K562 (cell line): Measurements from ENCODE around the gene BCAS3. TPM values are rescaled to one million over a fixed set of nuclear protein-coding genes. Genes with fewer than 3 reads are reported as not detected.

Source experiments
- ATAC-seq: fragments of 200-7000 bp; cut with Tn5 transposase; 3 replicates; pipeline ENCODE4 v1.9.1; 2020; ENCODE audit warnings: moderate library complexity
- BruUV-seq: library from RNA; stranded (reverse); fragments of 400-500 nt; replicated peaks from 2 replicates; lab custom pipeline; 2021; lab: Mats Ljungman, UMichigan
- CTCF ChIA-PET: fragments of 300-600 bp; formaldehyde crosslinking; extraction: SDS; loops from one replicate; lab custom pipeline; 2021; ENCODE audit warnings: low intra/inter-chr PET ratio; lab: Yijun Ruan, JAX
- POLR2A ChIA-PET: fragments of 300-600, 350-650 bp; sonication (Branson Sonifier 250); formaldehyde crosslinking; extraction: SDS; loops from one replicate; lab custom pipeline; 2021; ENCODE audit warnings: antibody characterized with exemption, inconsistent platforms; lab: Yijun Ruan, JAX
- DNase-seq, 4 experiments: peaks; one replicate each; pipeline versions ENCODE4 v3.0.0 to v3.0.0-alpha.2; 2011 to 2018; ENCODE audit warnings: low spot score in 3 of 4, mixed read lengths in 3 of 4; ENCODE audit errors: extremely low read depth in 1 of 4
- FAIRE-seq: peaks from 2 replicates; lab custom pipeline; 2011; peaks lifted over from hg19 to GRCh38; lab: Jason Lieb, UNC
- H2AFZ ChIP-seq: 2 replicates; pipeline ENCODE4 v1.6.0; 2011; ENCODE audit warnings: low read depth, low read length, control low read depth, inconsistent platforms
- H3K27ac ChIP-seq: fragments of 200-600 bp; 3 replicates; pipeline ENCODE4 v1.8.0; 2011; ENCODE audit warnings: low read depth, mild to moderate bottlenecking, control low read depth, inconsistent platforms, low read length, moderate library complexity, mixed read lengths; ENCODE audit errors: extremely low read depth
- H3K27me3 ChIP-seq, 2 experiments: fragments of 300-600 bp in 1 of 2; 2 replicates in 1 of 2; 3 replicates in 1 of 2; pipeline versions ENCODE4 v1.6.0 to v1.8.0; 2011; ENCODE audit warnings: inconsistent platforms in 2 of 2, low read length in 2 of 2, mild to moderate bottlenecking in 1 of 2, mixed read lengths in 1 of 2, moderate library complexity in 1 of 2; ENCODE audit not compliant: control insufficient read depth in 2 of 2, insufficient read depth in 2 of 2
- H3K36me3 ChIP-seq: fragments of 300-600 bp; 3 replicates; pipeline ENCODE4 v1.8.0; 2011; ENCODE audit warnings: mild to moderate bottlenecking, low read length, inconsistent platforms; ENCODE audit not compliant: control insufficient read depth, insufficient read depth
- H3K4me1 ChIP-seq, 2 experiments: fragments of 200-600 bp in 1 of 2; replicated peaks in 1 of 2; 2 replicates in 1 of 2; 3 replicates in 1 of 2; pipeline versions ENCODE4 v1.5.1 to v1.8.0; 2011; ENCODE audit warnings: inconsistent platforms in 2 of 2, low read length in 2 of 2, mild to moderate bottlenecking in 1 of 2, mixed read lengths in 1 of 2, moderate library complexity in 1 of 2; ENCODE audit not compliant: control insufficient read depth in 2 of 2, insufficient read depth in 2 of 2
- H3K4me2 ChIP-seq: 2 replicates; pipeline ENCODE4 v1.6.1; 2011; ENCODE audit warnings: low read length, control low read depth, inconsistent platforms, mixed read lengths; ENCODE audit not compliant: insufficient read depth
- H3K4me3 ChIP-seq: fragments of 200-600 bp; sonication (generic), shearing (Covaris generic); 2 replicates; pipeline ENCODE4 v1.5.1; 2016; ENCODE audit warnings: control low read depth, inconsistent platforms
- H3K79me2 ChIP-seq: fragments of 200-600 bp; 3 replicates; pipeline ENCODE4 v1.8.0; 2011; ENCODE audit warnings: low read length, inconsistent platforms; ENCODE audit not compliant: control insufficient read depth, insufficient read depth
- H3K9ac ChIP-seq, 2 experiments: 2 replicates each; pipeline versions ENCODE4 v1.6.0 to v1.6.1; 2011; ENCODE audit warnings: low read depth in 2 of 2, low read length in 2 of 2, control low read depth in 1 of 2, inconsistent platforms in 1 of 2, mild to moderate bottlenecking in 1 of 2, mixed read lengths in 1 of 2; ENCODE audit not compliant: insufficient read depth in 1 of 2
- H3K9me1 ChIP-seq: one replicate; pipeline ENCODE4 v1.6.0; 2011; ENCODE audit warnings: inconsistent platforms, mild to moderate bottlenecking, low read length, moderate library complexity; ENCODE audit not compliant: control insufficient read depth, insufficient read depth
- H3K9me3 ChIP-seq: replicated peaks from 2 replicates; pipeline ENCODE4 v1.5.1; 2011; ENCODE audit warnings: low read depth, low read length, inconsistent platforms; ENCODE audit not compliant: control insufficient read depth, insufficient read depth
- H4K20me1 ChIP-seq: replicated peaks from 2 replicates; pipeline ENCODE4 v1.6.1; 2011; ENCODE audit warnings: low read length, inconsistent platforms, mixed read lengths; ENCODE audit not compliant: control insufficient read depth, insufficient read depth
- DACH1 ChIP-seq: fragments of 450-650 bp; IDR thresholded peaks from 2 replicates; pipeline ENCODE4 v1.6.1; 2018; ENCODE audit not compliant: partially characterized antibody
- TAF15 ChIP-seq: fragments of 200-400 bp; formaldehyde crosslinking; IDR thresholded peaks from 2 replicates; pipeline ENCODE4 v1.6.1; 2017; ENCODE audit warnings: mild to moderate bottlenecking, low read depth, low read length, moderate library complexity
- TAF7 ChIP-seq: fragments of 450-650 bp; IDR thresholded peaks from 2 replicates; pipeline ENCODE4 v1.6.1; 2016; ENCODE audit warnings: missing genetic modification characterization, missing compliant biosample characterization
- WGBS: fragments of 100-300 bp; shearing (Covaris generic); methylation state at CpG from one replicate; pipeline ENCODE4 v1.1.6; 2016; ENCODE audit warnings: low coverage, mixed read lengths; ENCODE audit not compliant: insufficient coverage; ENCODE audit errors: missing lambda C conversion rate; 5-methylcytosine and 5-hydroxymethylcytosine counted together
- in situ Hi-C: fragments of 300-500 bp; cut with MboI; formaldehyde crosslinking; loops from 4 replicates; pipeline ENCODE4 v1.15.0; 2018; ENCODE audit warnings: inconsistent platforms, mixed read lengths
- intact Hi-C: fragments of 100-400 bp; cut with micrococcal nuclease; formaldehyde crosslinking; loops from 2 replicates; pipeline ENCODE4 v1.14.2; 2022
- polyA plus RNA-seq, 8 experiments: library from polyadenylated mRNA; depleted of rRNA in 4 of 8; stranded (reverse) in 5 of 8; unstranded in 3 of 8; fragments of >200 nt; fragmentation: Nextera tagmentation in 2 of 8; fragmentation: Illumina TruSeq in 1 of 8; extraction: Ambion mirVana in 2 of 8; extraction: Trizol in 1 of 8; gene quantifications; 2 replicates each; pipeline versions ENCODE4 v1.2.1 to v1.2.3, GENCODE V29; 2011 to 2014; ENCODE audit warnings: inconsistent platforms in 1 of 8, missing spikeins in 1 of 8
- total RNA-seq, 7 experiments: library from RNA; depleted of rRNA in 6 of 7; stranded (reverse); fragments of >200 nt in 6 of 7; fragmentation: Illumina TruSeq in 2 of 7; extraction: Trizol in 2 of 7; gene quantifications; 2 replicates each; pipeline versions ENCODE4 v1.2.1 to v1.2.3, GENCODE V29; 2011 to 2021; ENCODE audit warnings: low replicate concordance in 1 of 7
- TF ChIP-seq, protein P1 (sequence below), 2 experiments: fragments of 200-800 bp in 1 of 2; sonication (Bioruptor generic) in 1 of 2; sonication (generic) in 1 of 2; formaldehyde crosslinking in 1 of 2; IDR thresholded peaks in 1 of 2; conservative IDR thresholded peaks in 1 of 2; 2 replicates each; pipeline versions ENCODE4 v1.5.0 to v1.6.1; 2016 to 2020; ENCODE audit warnings: missing compliant biosample characterization in 1 of 2, missing genetic modification characterization in 1 of 2, missing genetic modification reagents in 1 of 2
- TF ChIP-seq, protein P2 (sequence below): fragments of 450-650 bp; IDR thresholded peaks from 2 replicates; pipeline ENCODE4 v1.6.1; 2017; ENCODE audit warnings: antibody characterized with exemption, mild to moderate bottlenecking
- TF ChIP-seq, protein P3 (sequence below): sonication (generic); formaldehyde crosslinking; IDR thresholded peaks from 2 replicates; pipeline ENCODE4 v1.8.1; 2023; ENCODE audit warnings: mild to moderate bottlenecking, missing genetic modification reagents

BCAS3 gene
- total and polyA plus RNA-seq, 9 of the 15 experiments (the other 6 are each of a cell fraction or from before 2014, with no cell fraction given): 1.9 to 5.5 (median 3.5) TPM

DNA sequence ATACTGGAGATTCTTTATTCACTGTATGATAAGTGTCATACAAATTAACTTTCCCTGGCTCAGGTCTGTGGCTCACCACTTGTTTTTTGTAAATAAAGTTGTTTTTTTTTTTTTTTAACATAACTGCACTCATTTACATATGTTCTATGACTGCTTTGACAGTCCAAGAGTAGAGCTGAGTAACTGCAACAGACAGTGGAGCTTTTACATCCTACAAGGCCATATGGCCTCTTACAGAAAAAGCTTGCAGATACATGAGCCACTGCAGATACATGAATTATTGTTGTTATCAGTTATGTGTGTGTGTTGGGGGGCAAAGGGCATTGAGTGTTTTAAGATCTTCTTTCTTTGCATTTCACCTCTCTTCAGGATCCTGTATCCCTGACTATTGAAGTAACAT, 311.7 kb downstream of the BCAS3 start:
- CTCF ChIA-PET: interaction anchor here (0.6 kb wide), 1 partner anchor 10 kb away, joined by 3 read pairs; no protein-coding TSS in a partner anchor

DNA sequence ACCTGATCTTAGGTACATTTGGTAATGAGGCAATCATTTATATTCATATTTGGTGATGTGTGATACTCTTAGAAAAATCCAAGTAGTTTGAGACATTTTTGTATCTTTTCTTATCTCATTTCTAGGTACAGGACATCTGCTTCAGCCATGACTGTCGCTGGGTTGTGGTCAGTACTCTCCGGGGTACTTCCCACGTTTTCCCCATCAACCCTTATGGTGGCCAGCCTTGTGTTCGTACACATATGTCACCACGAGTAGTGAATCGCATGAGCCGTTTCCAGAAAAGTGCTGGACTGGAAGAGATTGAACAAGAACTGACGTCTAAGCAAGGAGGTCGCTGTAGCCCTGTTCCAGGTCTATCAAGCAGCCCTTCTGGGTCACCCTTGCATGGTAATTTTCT, 312.2 kb downstream of the BCAS3 start:
- no peak overlapping the region for H3K27ac ChIP-seq
- H3K4me1 ChIP-seq: no peaks in the 10 kb centered on the region
- CTCF ChIA-PET: interaction anchor here (0.6 kb wide), 1 partner anchor 10 kb away, joined by 3 read pairs; no protein-coding TSS in a partner anchor
- no peak overlapping the region for H3K9ac ChIP-seq
- ATAC-seq: no peak
- H3K4me3 ChIP-seq: no peak overlapping the region
- no peaks in the 10 kb centered on the region for H3K9me1 ChIP-seq
- FAIRE-seq: peak; percentile 56
- no peaks in the 10 kb centered on the region for H4K20me1 ChIP-seq
- no peaks in the 10 kb centered on the region for H3K36me3 ChIP-seq
- no peaks in the 10 kb centered on the region for H3K27me3 ChIP-seq
- in situ Hi-C loops: no loop called here
- WGBS: under 1% methylated on average over 9 of the region's 9 CpGs
- H3K79me2 ChIP-seq: no peaks in the 10 kb centered on the region
- no peaks in the 10 kb centered on the region for H3K9me3 ChIP-seq
- H3K4me2 ChIP-seq: no peak overlapping the region
- no peak overlapping the region for H2AFZ ChIP-seq
- DNase-seq: peak; percentile 4 to 8 (median 4)
- intact Hi-C loops: no loop called here
- no TSS peak for BruUV-seq
- POLR2A ChIA-PET: no interaction called here
- TF ChIP-seq DACH1: no peak
- TF ChIP-seq, protein P1, sequence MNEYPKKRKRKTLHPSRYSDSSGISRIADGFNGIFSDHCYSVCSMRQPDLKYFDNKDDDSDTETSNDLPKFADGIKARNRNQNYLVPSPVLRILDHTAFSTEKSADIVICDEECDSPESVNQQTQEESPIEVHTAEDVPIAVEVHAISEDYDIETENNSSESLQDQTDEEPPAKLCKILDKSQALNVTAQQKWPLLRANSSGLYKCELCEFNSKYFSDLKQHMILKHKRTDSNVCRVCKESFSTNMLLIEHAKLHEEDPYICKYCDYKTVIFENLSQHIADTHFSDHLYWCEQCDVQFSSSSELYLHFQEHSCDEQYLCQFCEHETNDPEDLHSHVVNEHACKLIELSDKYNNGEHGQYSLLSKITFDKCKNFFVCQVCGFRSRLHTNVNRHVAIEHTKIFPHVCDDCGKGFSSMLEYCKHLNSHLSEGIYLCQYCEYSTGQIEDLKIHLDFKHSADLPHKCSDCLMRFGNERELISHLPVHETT (CRISPR knock-in tag; conservative IDR thresholded peaks at IDR 0.05 in 1 of 2, IDR thresholded peaks at IDR 0.05 in 1 of 2): 0 out of 4 replicates have a peak, but pooled peaks of 1 of the 2 experiments have one; percentile 39
- no peak for TF ChIP-seq TAF7 (tag)
- TF ChIP-seq TAF15: no peak
- TF ChIP-seq, protein P2, sequence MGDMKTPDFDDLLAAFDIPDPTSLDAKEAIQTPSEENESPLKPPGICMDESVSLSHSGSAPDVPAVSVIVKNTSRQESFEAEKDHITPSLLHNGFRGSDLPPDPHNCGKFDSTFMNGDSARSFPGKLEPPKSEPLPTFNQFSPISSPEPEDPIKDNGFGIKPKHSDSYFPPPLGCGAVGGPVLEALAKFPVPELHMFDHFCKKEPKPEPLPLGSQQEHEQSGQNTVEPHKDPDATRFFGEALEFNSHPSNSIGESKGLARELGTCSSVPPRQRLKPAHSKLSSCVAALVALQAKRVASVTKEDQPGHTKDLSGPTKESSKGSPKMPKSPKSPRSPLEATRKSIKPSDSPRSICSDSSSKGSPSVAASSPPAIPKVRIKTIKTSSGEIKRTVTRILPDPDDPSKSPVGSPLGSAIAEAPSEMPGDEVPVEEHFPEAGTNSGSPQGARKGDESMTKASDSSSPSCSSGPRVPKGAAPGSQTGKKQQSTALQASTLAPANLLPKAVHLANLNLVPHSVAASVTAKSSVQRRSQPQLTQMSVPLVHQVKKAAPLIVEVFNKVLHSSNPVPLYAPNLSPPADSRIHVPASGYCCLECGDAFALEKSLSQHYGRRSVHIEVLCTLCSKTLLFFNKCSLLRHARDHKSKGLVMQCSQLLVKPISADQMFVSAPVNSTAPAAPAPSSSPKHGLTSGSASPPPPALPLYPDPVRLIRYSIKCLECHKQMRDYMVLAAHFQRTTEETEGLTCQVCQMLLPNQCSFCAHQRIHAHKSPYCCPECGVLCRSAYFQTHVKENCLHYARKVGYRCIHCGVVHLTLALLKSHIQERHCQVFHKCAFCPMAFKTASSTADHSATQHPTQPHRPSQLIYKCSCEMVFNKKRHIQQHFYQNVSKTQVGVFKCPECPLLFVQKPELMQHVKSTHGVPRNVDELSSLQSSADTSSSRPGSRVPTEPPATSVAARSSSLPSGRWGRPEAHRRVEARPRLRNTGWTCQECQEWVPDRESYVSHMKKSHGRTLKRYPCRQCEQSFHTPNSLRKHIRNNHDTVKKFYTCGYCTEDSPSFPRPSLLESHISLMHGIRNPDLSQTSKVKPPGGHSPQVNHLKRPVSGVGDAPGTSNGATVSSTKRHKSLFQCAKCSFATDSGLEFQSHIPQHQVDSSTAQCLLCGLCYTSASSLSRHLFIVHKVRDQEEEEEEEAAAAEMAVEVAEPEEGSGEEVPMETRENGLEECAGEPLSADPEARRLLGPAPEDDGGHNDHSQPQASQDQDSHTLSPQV: no peak

More for the DNA sequence above, 311.7 kb downstream of the BCAS3 start:
- DNase-seq (no peak), ATAC-seq (no peak), FAIRE-seq (no peak)
- no peak overlapping the region for H2AFZ ChIP-seq
- no peaks in the 10 kb centered on the region for H3K9me1 ChIP-seq
- POLR2A ChIA-PET: no interaction called here
- H3K79me2 ChIP-seq: no peaks in the 10 kb centered on the region
- TF ChIP-seq, protein P3, sequence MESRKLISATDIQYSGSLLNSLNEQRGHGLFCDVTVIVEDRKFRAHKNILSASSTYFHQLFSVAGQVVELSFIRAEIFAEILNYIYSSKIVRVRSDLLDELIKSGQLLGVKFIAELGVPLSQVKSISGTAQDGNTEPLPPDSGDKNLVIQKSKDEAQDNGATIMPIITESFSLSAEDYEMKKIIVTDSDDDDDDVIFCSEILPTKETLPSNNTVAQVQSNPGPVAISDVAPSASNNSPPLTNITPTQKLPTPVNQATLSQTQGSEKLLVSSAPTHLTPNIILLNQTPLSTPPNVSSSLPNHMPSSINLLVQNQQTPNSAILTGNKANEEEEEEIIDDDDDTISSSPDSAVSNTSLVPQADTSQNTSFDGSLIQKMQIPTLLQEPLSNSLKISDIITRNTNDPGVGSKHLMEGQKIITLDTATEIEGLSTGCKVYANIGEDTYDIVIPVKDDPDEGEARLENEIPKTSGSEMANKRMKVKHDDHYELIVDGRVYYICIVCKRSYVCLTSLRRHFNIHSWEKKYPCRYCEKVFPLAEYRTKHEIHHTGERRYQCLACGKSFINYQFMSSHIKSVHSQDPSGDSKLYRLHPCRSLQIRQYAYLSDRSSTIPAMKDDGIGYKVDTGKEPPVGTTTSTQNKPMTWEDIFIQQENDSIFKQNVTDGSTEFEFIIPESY: no peak
- in situ Hi-C loops: no loop called here
- no peak overlapping the region for H3K4me2 ChIP-seq
- no TSS peak for BruUV-seq
- no peaks in the 10 kb centered on the region for H4K20me1 ChIP-seq
- H3K27ac ChIP-seq: no peak overlapping the region
- no peaks in the 10 kb centered on the region for H3K9me3 ChIP-seq
- H3K36me3 ChIP-seq: no peaks in the 10 kb centered on the region
- H3K4me1 ChIP-seq: no peaks in the 10 kb centered on the region
- H3K4me3 ChIP-seq: no peak overlapping the region
- intact Hi-C loops: no loop called here
- no peak overlapping the region for H3K9ac ChIP-seq
- H3K27me3 ChIP-seq: no peaks in the 10 kb centered on the region
